ENCODE results near the gene MXRA8. TPM values are rescaled to one million over a fixed set of nuclear protein-coding genes. Genes with fewer than 3 reads are reported as not detected.
A peak's percentile ranks its signal among the peaks of the same experiment; 100 is the strongest.

Gene MXRA8
- total RNA-seq, 3 donors from 2014 or later (not counting 1 experiment from before 2014, with no cell fraction given): 0.26 TPM; not detected in 2

DNA sequence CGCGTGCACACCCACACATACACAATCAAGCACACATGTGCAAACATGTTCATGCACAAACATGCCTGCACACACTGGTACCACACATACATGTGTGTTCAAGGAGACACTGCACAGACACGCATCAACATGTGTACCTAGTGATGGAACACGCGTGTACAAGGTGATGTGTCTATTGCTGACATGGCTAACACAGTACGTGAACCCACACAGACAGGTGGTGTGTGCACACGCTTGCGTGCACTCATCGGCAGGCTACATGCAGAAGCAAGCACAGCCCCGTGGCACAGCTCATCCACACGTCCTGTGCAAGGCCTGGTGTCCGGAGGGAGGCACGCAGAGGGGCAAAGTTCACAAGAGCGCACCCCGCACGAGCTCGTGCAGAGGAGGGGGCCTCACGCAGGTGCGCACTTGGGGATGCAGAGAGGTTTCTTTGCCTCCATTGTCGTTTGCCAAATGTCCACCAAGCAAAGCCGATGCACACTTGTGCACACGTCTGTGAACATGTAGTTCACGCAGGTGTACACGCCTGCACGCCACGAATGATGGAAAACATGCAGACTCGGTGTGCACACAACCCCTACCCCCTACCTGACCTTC, 51.6 kb downstream of the MXRA8 start:
- Mint-ChIP-seq H3K4me1 (peaks cover 6 to 26% of the 10 kb centered on the region in 2 donors), H3K36me3 (no peaks in the 10 kb centered on the region), H3K27ac (peak overlapping the region; percentile 66 to 79), H3K4me3 (peak overlapping the region; percentile 86), H3K27me3 (ENCODE audit: low read depth in 2 of 2) (no peaks in the 10 kb centered on the region), H3K9me3 (no peaks in the 10 kb centered on the region)
- TF ChIP-seq, protein P1, sequence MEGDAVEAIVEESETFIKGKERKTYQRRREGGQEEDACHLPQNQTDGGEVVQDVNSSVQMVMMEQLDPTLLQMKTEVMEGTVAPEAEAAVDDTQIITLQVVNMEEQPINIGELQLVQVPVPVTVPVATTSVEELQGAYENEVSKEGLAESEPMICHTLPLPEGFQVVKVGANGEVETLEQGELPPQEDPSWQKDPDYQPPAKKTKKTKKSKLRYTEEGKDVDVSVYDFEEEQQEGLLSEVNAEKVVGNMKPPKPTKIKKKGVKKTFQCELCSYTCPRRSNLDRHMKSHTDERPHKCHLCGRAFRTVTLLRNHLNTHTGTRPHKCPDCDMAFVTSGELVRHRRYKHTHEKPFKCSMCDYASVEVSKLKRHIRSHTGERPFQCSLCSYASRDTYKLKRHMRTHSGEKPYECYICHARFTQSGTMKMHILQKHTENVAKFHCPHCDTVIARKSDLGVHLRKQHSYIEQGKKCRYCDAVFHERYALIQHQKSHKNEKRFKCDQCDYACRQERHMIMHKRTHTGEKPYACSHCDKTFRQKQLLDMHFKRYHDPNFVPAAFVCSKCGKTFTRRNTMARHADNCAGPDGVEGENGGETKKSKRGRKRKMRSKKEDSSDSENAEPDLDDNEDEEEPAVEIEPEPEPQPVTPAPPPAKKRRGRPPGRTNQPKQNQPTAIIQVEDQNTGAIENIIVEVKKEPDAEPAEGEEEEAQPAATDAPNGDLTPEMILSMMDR (IDR thresholded peaks at IDR 0.05): no peak
- 68% methylated on average over 27 of the region's 27 CpGs for whole genome bisulfite sequencing (ENCODE audit: insufficient coverage)
- H3K27me3 ChIP-seq (ENCODE audit: control insufficient read depth, insufficient read depth, low read length): no peaks in the 10 kb centered on the region
- H3K27ac ChIP-seq (ENCODE audit: low read length): no peak overlapping the region
- peak overlapping the region; percentile 50 for H3K4me3 ChIP-seq (ENCODE audit: low read length)
- ATAC-seq (no peak), DNase-seq (peak in 1 of 2 donors; percentile 40)
- no peaks in the 10 kb centered on the region for H3K9me3 ChIP-seq (ENCODE audit: control insufficient read depth, insufficient read depth, low read length)
- peaks cover 47% of the 10 kb centered on the region for H3K4me1 ChIP-seq (ENCODE audit: control insufficient read depth, insufficient read depth, low read length)
- peaks cover 8% of the 10 kb centered on the region for H3K36me3 ChIP-seq (ENCODE audit: control insufficient read depth, insufficient read depth, low read length)
- intact Hi-C loops (cut with micrococcal nuclease): loop anchor here (5.0 kb wide), 1 partner anchor 34 kb away; the partner anchor contains the start of gene UBE2J2

DNA sequence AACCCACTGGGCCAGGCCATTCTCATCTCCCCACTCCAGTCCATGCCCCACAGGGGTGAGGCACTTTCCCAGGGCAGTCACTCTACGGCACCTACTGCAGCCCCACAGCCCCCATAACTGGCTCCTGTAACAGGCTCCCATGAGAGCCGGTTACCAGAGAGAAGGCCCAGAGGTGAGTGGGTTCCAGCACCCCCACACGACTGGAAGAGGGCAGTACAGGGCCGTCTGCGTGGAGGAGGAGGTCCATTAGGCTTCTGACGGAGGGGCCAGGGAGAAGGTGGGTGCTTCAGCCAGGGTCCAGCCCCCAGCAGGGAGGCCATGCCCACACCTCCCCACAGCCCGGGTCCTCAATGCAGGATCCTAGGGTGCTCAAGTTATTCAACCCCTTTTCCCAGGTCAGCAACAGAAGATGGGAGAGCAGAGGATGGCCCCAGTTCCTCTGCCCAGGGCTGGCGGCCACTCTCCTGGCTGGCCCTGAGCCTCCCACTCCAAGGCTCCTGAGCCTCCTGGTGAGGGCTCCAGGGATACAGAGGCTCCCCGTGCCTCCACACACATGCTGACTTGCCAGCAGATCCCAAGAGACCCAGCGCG, 52.2 kb downstream of the MXRA8 start:
- Histone ChIP-seq H3K36me3 (ENCODE audit: control insufficient read depth, insufficient read depth, low read length) (peaks cover 5% of the 10 kb centered on the region), H3K4me1 (ENCODE audit: control insufficient read depth, insufficient read depth, low read length) (peaks cover 47% of the 10 kb centered on the region), H3K27ac (ENCODE audit: low read length) (no peak overlapping the region), H3K9me3 (ENCODE audit: control insufficient read depth, insufficient read depth, low read length) (no peaks in the 10 kb centered on the region), H3K27me3 (ENCODE audit: control insufficient read depth, insufficient read depth, low read length) (no peaks in the 10 kb centered on the region), H3K4me3 (ENCODE audit: low read length) (no peak overlapping the region)
- TF ChIP-seq, protein P1 (IDR thresholded peaks at IDR 0.05): no peak
- WGBS (ENCODE audit: insufficient coverage): 48% methylated on average over 11 of the region's 11 CpGs
- peaks cover 6 to 26% of the 10 kb centered on the region in 2 donors for H3K4me1 Mint-ChIP-seq
- H3K36me3 Mint-ChIP-seq: no peaks in the 10 kb centered on the region
- H3K9me3 Mint-ChIP-seq: no peaks in the 10 kb centered on the region
- intact Hi-C loops (cut with micrococcal nuclease): loop anchor here (5.0 kb wide), 1 partner anchor 34 kb away; the partner anchor contains the start of gene UBE2J2
- DNase-seq: peak in 1 of 2 donors; percentile 44
- ATAC-seq: no peak
- H3K27ac Mint-ChIP-seq: peak overlapping the region; percentile 66 to 79
- H3K4me3 Mint-ChIP-seq: peak overlapping the region; percentile 86
- H3K27me3 Mint-ChIP-seq (ENCODE audit: low read depth in 2 of 2): no peaks in the 10 kb centered on the region

DNA sequence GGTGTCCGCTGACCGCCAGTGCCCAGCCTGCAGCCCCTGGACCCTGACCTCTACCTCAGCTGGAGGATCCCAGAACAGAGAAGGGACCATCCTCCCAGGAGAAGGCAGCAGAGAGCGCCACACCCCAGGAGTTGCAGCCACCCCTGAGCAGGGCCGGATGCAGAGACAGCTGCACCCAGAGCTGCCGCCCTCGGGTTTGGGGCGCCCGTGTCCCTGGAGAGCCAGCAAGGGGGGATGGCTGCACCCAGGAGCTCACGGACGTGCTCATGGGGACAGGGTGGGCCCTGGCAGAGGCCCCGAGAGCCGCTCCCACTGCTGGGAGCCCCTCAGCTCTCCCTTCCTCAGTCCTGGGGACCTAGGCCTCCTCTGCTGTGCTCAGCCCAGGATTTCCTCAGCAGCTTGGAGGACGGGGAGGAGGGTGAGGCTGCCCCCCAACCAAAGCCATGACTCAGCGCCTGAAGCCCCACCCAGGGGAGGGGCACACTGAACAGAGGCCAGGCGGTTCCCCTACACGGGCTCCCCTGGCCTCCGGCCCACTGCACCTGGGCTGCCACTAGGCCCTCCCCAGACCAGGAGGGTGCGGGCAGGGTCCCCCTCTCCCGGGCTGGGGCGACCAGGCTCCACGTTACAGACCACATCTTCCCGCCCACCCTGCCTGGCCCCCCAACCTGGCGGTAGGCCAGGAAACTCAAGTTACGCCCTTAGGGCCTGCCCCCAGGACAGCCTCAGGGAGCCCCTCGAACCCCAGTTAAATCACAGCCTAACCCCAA, 52.9 kb downstream of the MXRA8 start:
- 25% methylated on average over 25 of the region's 25 CpGs for WGBS (ENCODE audit: insufficient coverage)
- H3K27me3 ChIP-seq (ENCODE audit: control insufficient read depth, insufficient read depth, low read length): no peaks in the 10 kb centered on the region
- H3K4me1 Mint-ChIP-seq: peaks cover 6 to 26% of the 10 kb centered on the region in 2 donors
- intact Hi-C loops (cut with micrococcal nuclease): loop anchor here (5.0 kb wide), 1 partner anchor 33 kb away; the partner anchor contains the start of gene UBE2J2
- peak; percentile 45 to 76 for DNase-seq
- TF ChIP-seq, protein P1 (IDR thresholded peaks at IDR 0.05): no peak
- peak in 1 of 3 donors; percentile 21 for ATAC-seq
- no peak overlapping the region for H3K27ac ChIP-seq (ENCODE audit: low read length)
- H3K36me3 Mint-ChIP-seq: no peaks in the 10 kb centered on the region
- peak overlapping the region; percentile 86 for H3K4me3 Mint-ChIP-seq
- no peaks in the 10 kb centered on the region for H3K9me3 ChIP-seq (ENCODE audit: control insufficient read depth, insufficient read depth, low read length)
- peaks cover 47% of the 10 kb centered on the region for H3K4me1 ChIP-seq (ENCODE audit: control insufficient read depth, insufficient read depth, low read length)
- peaks cover 5% of the 10 kb centered on the region for H3K36me3 ChIP-seq (ENCODE audit: control insufficient read depth, insufficient read depth, low read length)
- H3K9me3 Mint-ChIP-seq: no peaks in the 10 kb centered on the region
- H3K27me3 Mint-ChIP-seq (ENCODE audit: low read depth in 2 of 2): no peaks in the 10 kb centered on the region
- H3K4me3 ChIP-seq (ENCODE audit: low read length): no peak overlapping the region
- peak overlapping the region; percentile 66 to 79 for H3K27ac Mint-ChIP-seq

Data from natural killer cell (primary cell).